MCF 10A (cell line): ENCODE measurements around the gene SELENOF. TPM values are rescaled to one million over a fixed set of nuclear protein-coding genes. Genes with fewer than 3 reads are reported as not detected.

Experiments
- BruUV-seq: library from RNA; stranded (reverse); fragments of 400-500 nt; replicated peaks from 2 replicates; lab custom pipeline; 2021; lab: Mats Ljungman, UMichigan
- CTCF ChIA-PET: fragments of 300-600 bp; sonication (Branson Sonifier 250); formaldehyde crosslinking; extraction: SDS; loops from one replicate; lab custom pipeline; 2021; ENCODE audit warnings: antibody characterized with exemption, inconsistent platforms; lab: Yijun Ruan, JAX
- POLR2A ChIA-PET: fragments of 300-600, 350-650 bp; sonication (Branson Sonifier 250); formaldehyde crosslinking; extraction: SDS; loops from one replicate; lab custom pipeline; 2020; ENCODE audit warnings: antibody characterized with exemption, inconsistent platforms; lab: Yijun Ruan, JAX
- DNase-seq: peaks from one replicate; pipeline ENCODE4 v3.0.0-alpha.2; 2018; ENCODE audit not compliant: unreplicated experiment
- H3K27ac Mint-ChIP-seq: one replicate; pipeline ENCODE4 v1.8.0; 2022; ENCODE audit warnings: mild to moderate bottlenecking, low read depth, mixed read lengths; ENCODE audit not compliant: unreplicated experiment
- H3K27me3 Mint-ChIP-seq: one replicate; pipeline ENCODE4 v1.8.0; 2022; ENCODE audit warnings: mixed read lengths; ENCODE audit not compliant: insufficient read depth, unreplicated experiment
- H3K36me3 Mint-ChIP-seq: one replicate; pipeline ENCODE4 v1.8.0; 2022; ENCODE audit warnings: mild to moderate bottlenecking, moderate library complexity, mixed read lengths; ENCODE audit not compliant: insufficient read depth, unreplicated experiment
- H3K4me1 Mint-ChIP-seq: one replicate; pipeline ENCODE4 v1.8.0; 2022; ENCODE audit warnings: mixed read lengths; ENCODE audit not compliant: insufficient read depth, unreplicated experiment
- H3K4me3 Mint-ChIP-seq: one replicate; pipeline ENCODE4 v1.8.0; 2022; ENCODE audit warnings: mild to moderate bottlenecking, moderate library complexity, mixed read lengths; ENCODE audit not compliant: unreplicated experiment
- H3K9me3 Mint-ChIP-seq: one replicate; pipeline ENCODE4 v1.8.0; 2022; ENCODE audit warnings: mixed read lengths; ENCODE audit not compliant: unreplicated experiment
- CTCF ChIP-seq: fragments of 200-600 bp; IDR thresholded peaks from one replicate; pipeline ENCODE4 v1.8.0; 2022; ENCODE audit warnings: antibody characterized with exemption, mild to moderate bottlenecking; ENCODE audit not compliant: unreplicated experiment
- intact Hi-C: fragments of 100-400 bp; cut with micrococcal nuclease; formaldehyde crosslinking; loops from 2 replicates; pipeline ENCODE4 v1.14.1; 2022
- total RNA-seq: library from RNA; stranded (reverse); gene quantifications from 2 replicates; pipeline ENCODE4 v1.2.3, GENCODE V29; 2022

The SELENOF gene
- total RNA-seq, 1 experiment from 2014 or later: 227 TPM

DNA sequence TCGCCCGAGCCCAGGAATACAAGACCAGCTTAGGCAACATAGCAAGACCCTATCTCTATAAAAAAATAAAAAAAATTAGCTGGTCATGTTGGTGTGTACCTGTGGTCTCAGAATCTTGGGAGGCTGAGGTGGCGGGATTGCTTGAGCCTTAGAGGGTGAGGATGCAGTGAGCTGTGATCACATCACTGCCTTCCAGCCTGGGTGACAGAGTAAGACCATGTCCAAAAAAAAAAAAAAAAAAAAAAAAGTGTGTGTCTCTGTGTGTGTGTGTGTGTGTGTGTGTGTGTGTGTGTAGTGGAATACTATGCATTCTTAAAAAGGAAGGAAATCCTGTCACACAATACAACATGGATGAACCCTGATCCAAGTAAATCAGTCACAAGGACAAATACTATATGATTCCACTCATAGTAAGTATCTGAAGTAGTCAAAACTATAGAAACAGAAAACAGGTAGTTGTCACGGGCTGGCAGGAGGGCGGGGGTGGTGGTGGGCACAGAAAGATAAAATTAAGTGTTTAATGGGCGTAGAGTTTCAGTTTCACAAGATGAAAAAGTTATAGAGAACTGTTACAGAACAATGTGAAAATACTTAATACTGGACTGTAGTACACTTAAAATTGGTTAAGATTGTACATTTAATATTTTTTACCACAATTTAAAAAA is 47.8 kb downstream of the SELENOF start:
- Mint-ChIP-seq H3K36me3 (peaks cover 17% of the 10 kb centered on the region), H3K27ac (no peak overlapping the region), H3K27me3 (no peaks in the 10 kb centered on the region), H3K4me1 (peaks cover 10% of the 10 kb centered on the region), H3K9me3 (no peaks in the 10 kb centered on the region), H3K4me3 (no peak overlapping the region)
- no peak for TF ChIP-seq CTCF
- no peak for DNase-seq
- BruUV-seq: no TSS peak
- intact Hi-C loops: loop anchor here (5.0 kb wide), 1 partner anchor 51 kb away; no protein-coding TSS in a partner anchor
- POLR2A ChIA-PET: interaction anchor here (0.6 to 1.1 kb wide), 2 partner anchors 85 to 1818 kb away, joined by 3 read pairs; partner anchors contain the start of gene PKN2
- CTCF ChIA-PET: interaction anchor here (0.6 kb wide), 1 partner anchor 217 kb away, joined by 5 read pairs; no protein-coding TSS in a partner anchor

- BruUV-seq: TSS peak; percentile 92
- H3K9me3 Mint-ChIP-seq: no peaks in the 10 kb centered on the region
- DNase-seq: no peak
- no peak for TF ChIP-seq CTCF
- ChIA-PET POLR2A (no interaction called here), CTCF (interaction anchor here (0.6 kb wide), 1 partner anchor 50 kb away, joined by 3 read pairs; no protein-coding TSS in a partner anchor)
- no peaks in the 10 kb centered on the region for H3K27me3 Mint-ChIP-seq
- H3K36me3 Mint-ChIP-seq: peaks cover 18% of the 10 kb centered on the region
- peaks cover under 1% of the 10 kb centered on the region for H3K4me1 Mint-ChIP-seq
- H3K27ac Mint-ChIP-seq: no peak overlapping the region
- H3K4me3 Mint-ChIP-seq: no peak overlapping the region
- intact Hi-C loops: no loop called here
Measured at GRCh38 chr1:86862920-86863319, 51.0 kb downstream of the SELENOF start.

GRCh38 chr1:86861424-86861823 is 52.5 kb downstream of the SELENOF start:
- no peak for DNase-seq
- ChIA-PET POLR2A (interaction anchor here (0.8 kb wide), 1 partner anchor 11 kb away, joined by 3 read pairs; no protein-coding TSS in a partner anchor), CTCF (interaction anchor here (0.6 to 1.4 kb wide), 5 partner anchors 14 to 1389 kb away, joined by 3 to 5 read pairs (median 5); no protein-coding TSS in a partner anchor)
- Mint-ChIP-seq H3K27me3 (no peaks in the 10 kb centered on the region), H3K9me3 (no peaks in the 10 kb centered on the region), H3K4me3 (no peak overlapping the region), H3K4me1 (no peaks in the 10 kb centered on the region), H3K27ac (peak overlapping the region; percentile 69), H3K36me3 (peaks cover 18% of the 10 kb centered on the region)
- no TSS peak for BruUV-seq
- intact Hi-C loops: no loop called here
- no peak for TF ChIP-seq CTCF

GRCh38 chr1:86860424-86860823 is 53.5 kb downstream of the SELENOF start:
- DNase-seq: no peak
- ChIA-PET POLR2A (no interaction called here), CTCF (interaction anchor here (0.9 kb wide), 1 partner anchor 225 kb away, joined by 3 read pairs; no protein-coding TSS in a partner anchor)
- Mint-ChIP-seq H3K27ac (no peak overlapping the region), H3K4me3 (no peak overlapping the region), H3K4me1 (no peaks in the 10 kb centered on the region), H3K27me3 (no peaks in the 10 kb centered on the region), H3K9me3 (no peaks in the 10 kb centered on the region), H3K36me3 (peaks cover 14% of the 10 kb centered on the region)
- no peak for TF ChIP-seq CTCF
- BruUV-seq: no TSS peak
- intact Hi-C loops: no loop called here
